Stimulated activated CD4-positive, alpha-beta T cell treated with anti-CD3 and anti-CD28 coated beads, Interleukin-12 subunit alpha, Interleukin-12 subunit beta, amount 100 ng/mL, for 4 hours (primary cell): ENCODE measurements around the gene MRGPRF.
"Not testable (repeated sequence)": the region's sequence is repeated elsewhere in the genome, so short reads cannot be mapped to it uniquely, and the experiment has no call there.

ENCODE experiments used
- DNase-seq: peaks from one replicate; pipeline ENCODE4 v3.0.0-alpha.2; 2020

The MRGPRF gene

GRCh38 chr11:69002110-69002569, 10.9 kb downstream of the MRGPRF start:
- DNase-seq, result no peak

GRCh38 chr11:69001243-69002081, 11.6 kb downstream of the MRGPRF start:
- DNase-seq, result no peak

GRCh38 chr11:69000831-69001242, 12.2 kb downstream of the MRGPRF start:
- no peak for DNase-seq

GRCh38 chr11:69000391-69000790, 12.7 kb downstream of the MRGPRF start:
- DNase-seq, result no peak

DNA sequence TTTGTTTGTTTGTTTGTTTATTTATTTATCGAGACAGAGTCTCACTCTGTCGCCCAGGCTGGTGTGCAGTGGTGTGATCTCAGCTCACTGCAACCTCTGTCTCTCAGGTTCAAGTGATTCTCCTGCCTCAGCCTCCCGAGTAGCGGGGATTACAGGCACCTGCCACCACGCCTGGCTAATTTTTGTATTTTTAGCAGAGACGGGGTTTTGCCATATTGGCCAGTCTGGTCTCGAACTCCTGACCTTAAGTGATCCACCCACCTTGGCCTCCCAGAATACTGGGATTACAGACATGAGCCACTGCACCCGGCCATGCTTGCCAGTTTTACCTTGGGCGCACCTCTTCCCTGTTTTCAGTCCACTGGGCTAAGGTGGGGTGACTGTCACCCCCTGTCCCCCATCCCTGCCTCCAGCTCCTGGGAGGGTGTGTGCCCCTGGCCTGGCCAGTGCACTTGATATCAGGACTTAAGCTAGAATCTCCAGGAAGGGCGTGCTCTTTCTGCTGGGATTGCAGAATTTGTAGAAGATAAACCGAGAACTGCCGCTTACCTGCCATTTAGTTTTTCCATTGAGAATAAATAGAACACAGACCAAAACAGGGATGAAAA, 13.2 kb downstream of the MRGPRF start:
- DNase-seq, result not testable (repeated sequence)

DNA sequence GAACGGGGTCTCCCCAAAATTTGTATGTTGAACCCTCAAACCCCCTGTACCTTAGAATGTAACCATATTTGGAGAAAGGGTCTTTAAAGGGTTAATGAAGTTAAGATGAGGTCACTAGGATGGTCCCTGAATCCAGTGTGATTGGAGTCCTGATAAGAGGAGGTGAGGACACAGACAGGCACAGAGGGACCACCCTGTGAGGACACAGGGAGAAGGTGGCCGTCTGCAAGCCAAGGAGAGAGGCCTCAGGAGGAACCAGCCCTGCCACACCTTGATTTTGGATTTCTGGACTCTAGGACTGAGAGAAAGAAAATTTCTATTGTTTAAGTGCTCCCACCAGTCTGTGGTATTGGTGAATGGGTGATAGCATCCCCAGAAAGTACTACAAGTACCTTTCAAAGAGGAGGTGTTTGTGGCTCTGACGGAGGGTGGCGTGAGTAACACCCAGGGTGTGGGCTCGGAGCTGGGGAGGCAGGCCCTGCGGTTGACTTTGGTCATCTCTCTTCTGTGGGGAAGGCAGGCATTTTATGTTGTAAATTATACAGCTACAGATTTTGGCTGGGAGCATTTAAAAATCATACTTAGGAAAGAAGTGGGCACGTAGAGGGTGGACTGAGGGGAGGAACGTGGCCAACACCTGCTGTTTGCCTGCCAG, 13.8 kb downstream of the MRGPRF start:
- no peak for DNase-seq

DNA sequence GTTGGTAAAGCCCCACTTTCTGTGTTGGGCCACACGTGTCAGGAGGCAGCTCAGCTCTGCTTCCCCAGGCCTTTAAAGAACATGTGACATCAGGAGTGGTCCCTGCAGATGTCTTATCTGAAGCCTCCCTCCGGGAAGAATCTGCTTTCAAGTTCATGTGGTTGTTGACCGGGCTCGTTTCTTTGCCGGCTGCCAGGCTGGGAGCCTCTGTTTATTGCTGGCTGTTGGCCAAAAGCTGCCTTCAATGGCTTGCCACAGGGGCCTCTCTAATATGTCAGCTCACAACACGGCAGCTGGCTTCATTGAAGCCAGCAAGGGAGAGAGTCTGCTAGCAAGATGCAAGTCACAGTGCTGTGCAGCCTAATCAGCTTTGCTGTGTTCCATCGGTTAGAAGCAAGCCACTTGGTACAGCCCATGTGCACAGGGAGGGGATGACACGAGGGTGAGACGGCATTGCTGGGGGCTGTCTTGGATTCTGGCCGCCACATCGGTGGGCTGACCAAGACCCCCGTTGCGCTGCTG, 14.6 kb downstream of the MRGPRF start:
- DNase-seq, result no peak

- no peak for DNase-seq
These were observed 15.1 kb downstream of the MRGPRF start for GRCh38 chr11:68997995-68998348.

GRCh38 chr11:68997124-68997994, 15.7 kb downstream of the MRGPRF start:
- no peak for DNase-seq

DNA sequence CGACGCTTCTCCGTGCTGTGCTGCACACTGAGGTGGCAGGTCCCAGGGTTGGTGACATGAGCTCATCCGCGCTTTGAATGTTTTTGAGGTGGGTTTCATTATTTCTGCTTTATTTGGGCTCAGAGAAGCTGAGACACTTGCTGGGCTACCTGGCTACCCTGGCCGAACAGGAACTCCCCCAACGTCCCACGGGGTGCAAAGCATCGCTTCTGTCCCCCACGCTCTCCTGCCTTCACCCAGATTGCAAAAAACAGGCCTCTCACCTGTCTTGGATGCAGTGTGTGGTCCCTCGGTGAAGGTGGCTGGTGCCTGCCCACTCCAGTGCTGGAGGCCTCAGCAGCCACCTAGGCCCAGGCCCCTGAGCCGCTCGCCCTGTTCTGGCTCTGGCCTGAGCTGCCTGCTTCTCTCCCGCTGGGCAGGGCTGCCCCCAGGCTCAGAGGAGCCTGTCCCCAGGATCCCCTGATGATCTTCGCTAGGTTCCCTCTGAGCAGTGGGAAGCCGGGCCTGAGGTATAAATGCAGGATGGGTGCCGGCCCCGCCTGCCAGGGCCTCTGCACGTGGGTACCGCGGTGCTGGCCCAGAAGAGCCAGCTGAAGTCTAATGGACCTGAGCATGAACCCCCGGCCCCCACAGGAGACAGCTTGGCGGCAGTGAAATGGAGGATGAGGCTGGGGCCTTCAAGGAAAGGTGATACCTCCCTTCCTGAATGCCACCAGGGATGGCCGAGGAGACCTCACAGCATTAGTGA, 16.5 kb downstream of the MRGPRF start:
- no peak for DNase-seq

DNA sequence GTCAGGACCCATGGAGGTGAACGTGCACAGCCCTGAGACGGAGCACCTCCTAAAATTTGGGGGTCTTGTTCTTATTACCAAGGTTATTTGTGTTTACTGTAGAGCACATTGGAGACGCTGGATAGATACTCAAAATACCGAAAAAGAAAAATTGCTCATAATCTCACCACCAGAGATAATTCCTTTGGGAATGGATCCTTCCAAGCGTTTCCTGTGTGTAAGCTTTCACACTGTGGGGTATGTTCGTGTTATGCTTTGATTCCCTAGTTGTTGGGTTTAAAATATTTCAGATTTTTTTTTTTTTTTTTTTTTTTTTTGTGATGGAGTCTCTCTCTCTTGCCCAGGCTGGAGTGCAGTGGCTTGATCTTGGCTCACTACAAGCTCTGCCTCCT, 18.2 kb downstream of the MRGPRF start:
- DNase-seq, result no peak

GRCh38 chr11:68994161-68994893, 18.7 kb downstream of the MRGPRF start:
- no peak for DNase-seq

GRCh38 chr11:68993546-68993945, 19.5 kb downstream of the MRGPRF start:
- no peak for DNase-seq

DNA sequence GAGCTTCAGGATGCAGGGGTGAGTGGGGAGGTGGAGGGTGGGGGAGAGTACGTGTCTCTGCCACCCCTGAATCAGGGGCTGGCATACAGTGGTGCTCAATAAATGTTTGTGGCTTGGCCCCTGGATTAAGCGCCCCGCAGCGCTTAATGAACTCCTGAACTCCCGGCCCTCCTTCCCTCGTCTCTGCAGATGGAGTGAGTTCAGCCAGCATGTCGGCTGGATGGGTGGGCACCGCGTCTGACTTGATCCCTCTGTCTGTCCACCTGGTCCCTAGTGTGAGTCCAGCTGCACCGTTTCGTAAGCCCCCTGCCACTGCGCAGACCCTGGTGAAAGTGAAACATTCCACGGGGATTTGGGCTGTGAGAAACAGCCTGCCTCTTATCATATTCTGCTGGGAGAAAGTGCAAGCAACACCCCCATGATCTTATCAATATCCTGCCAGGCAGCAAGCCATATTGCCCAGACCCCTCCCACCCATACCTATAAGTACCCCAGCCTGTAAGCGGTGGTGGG, 20.2 kb downstream of the MRGPRF start:
- DNase-seq, result no peak

GRCh38 chr11:68990995-68991780, 21.9 kb downstream of the MRGPRF start:
- no peak for DNase-seq

- DNase-seq, result no peak
These were observed 23.0 kb downstream of the MRGPRF start for GRCh38 chr11:68989936-68990606.

GRCh38 chr11:68988491-68988890, 24.6 kb downstream of the MRGPRF start:
- no peak for DNase-seq

DNA sequence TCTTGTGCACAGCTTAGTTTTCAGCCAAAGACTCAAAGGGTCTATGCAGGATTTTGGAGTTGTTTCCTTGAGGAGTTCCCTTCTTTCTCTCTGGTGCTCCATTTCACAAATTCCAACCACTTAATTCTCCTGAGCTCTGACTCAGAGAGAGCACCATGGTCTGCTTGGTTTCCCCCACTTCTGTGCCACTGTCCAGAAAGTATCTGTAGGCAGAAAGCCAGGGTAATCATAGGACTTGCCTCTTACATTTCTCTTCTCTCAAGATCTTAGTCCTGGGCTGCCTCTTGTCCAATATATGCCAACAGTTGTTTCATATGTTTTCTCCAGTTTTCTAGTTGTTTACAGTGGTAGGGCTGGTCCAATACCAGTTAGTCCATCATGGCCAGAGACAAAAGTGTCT, 25.8 kb downstream of the MRGPRF start:
- DNase-seq, result no peak

DNA sequence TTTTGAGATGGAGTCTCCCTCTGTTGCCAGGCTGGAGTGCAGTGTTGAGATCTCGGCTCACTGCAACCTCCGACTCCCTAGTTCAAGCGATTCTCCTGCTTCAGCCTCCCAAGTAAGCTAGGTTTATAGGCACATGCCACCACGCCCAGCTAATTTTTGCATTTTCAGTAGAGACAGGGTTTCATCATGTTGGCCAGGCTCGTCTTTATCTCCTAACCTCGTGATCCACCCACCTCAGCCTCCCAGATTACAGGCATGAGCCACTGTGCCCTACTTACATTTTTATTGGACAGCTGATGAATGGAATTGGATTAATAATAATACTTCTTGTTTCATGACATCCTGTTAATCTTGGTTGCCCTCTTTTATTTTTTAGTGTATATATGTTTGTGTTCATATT, 29.2 kb downstream of the MRGPRF start:
- no peak for DNase-seq

- no peak for DNase-seq
These were observed 30.9 kb downstream of the MRGPRF start for GRCh38 chr11:68982134-68982533.
